ENCODE measurements around the gene TRIM65. TPM values are rescaled to one million over a fixed set of nuclear protein-coding genes. Genes with fewer than 3 reads are reported as not detected.

The TRIM65 gene
- total and polyA plus RNA-seq, 2 of the 13 experiments (the other 11 are each of a cell fraction or from before 2014, with no cell fraction given), result 10.3 to 22.4 TPM

DNA sequence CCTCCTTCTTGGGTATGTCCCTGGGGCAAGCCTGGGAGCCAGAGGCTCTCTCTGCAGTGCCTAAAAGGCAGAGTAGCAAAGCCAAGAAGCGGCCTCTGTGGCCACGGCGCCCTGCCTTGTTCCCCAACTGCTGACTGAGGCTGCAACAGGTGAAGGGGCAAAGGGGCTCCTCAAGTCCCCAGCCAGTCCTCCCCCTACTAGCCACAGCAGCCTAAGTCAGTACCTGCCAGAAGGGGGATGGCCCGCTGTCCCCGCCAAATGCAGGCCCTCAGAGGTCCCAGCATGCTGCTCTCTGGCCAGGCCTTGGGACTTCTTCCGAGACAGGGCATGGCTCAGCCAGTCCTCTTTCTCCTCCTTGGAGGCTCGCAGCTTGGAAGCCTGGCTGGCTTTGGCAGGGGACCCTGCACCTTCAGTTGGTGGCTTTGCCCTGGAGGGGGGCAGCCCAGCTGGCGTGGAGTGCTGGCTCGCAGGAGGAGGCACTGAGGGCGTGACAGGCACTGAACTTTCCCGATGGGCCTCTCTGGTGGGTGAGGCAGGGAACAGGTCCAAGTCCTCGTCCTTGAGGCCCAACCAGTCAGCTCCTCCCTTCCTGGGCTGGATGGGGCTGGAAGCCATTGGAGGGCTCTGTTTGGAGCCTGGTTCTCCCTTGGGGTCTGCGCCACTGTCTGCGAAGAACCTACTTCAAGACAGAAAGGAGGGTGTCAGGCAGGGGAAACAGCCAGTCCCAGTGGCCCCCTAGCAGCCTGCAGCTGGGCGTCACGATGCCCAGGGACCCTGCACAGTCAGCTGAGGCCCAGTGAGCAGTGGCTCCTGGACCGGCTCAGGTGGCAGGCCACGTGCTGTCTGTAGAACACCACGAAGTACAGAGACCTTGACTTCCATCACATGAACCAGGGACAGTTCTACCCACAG, 26.5 kb upstream of the TRIM65 start (continued):
- TF ChIP-seq, protein P1, sequence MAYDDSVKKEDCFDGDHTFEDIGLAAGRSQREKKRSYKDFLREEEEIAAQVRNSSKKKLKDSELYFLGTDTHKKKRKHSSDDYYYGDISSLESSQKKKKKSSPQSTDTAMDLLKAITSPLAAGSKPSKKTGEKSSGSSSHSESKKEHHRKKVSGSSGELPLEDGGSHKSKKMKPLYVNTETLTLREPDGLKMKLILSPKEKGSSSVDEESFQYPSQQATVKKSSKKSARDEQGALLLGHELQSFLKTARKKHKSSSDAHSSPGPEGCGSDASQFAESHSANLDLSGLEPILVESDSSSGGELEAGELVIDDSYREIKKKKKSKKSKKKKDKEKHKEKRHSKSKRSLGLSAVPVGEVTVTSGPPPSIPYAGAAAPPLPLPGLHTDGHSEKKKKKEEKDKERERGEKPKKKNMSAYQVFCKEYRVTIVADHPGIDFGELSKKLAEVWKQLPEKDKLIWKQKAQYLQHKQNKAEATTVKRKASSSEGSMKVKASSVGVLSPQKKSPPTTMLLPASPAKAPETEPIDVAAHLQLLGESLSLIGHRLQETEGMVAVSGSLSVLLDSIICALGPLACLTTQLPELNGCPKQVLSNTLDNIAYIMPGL (CRISPR knock-in tag; IDR thresholded peaks at IDR 0.05; ENCODE audit: borderline replicate concordance in 1 of 2, low read depth in 1 of 2), result no peak
- TF ChIP-seq PITX1 (CRISPR knock-in tag; IDR thresholded peaks at IDR 0.05), result 0 out of 2 replicates have a peak, but pooled peaks have one; percentile 24
- TF ChIP-seq SIX1 (CRISPR knock-in tag; IDR thresholded peaks at IDR 0.05; ENCODE audit: borderline replicate concordance), result no peak
- TF ChIP-seq ZNF598 (CRISPR knock-in tag; IDR thresholded peaks at IDR 0.05; ENCODE audit: borderline replicate concordance), result 0 out of 2 replicates have a peak, but pooled peaks have one; percentile 64
- TF ChIP-seq SALL1 (CRISPR knock-in tag; IDR thresholded peaks at IDR 0.05), result peak; percentile 67; the same call in 1 of the 2 replicates
- TF ChIP-seq ZBTB7B (CRISPR knock-in tag; IDR thresholded peaks at IDR 0.05), result peak; percentile 59
- TF ChIP-seq ZNF572 (CRISPR knock-in tag; IDR thresholded peaks at IDR 0.05), result 0 out of 2 replicates have a peak, but pooled peaks have one; percentile 14
- TF ChIP-seq ZNF790 (CRISPR knock-in tag; IDR thresholded peaks at IDR 0.05; ENCODE audit: borderline replicate concordance), result no peak
- peak; percentile 17; the same call in 1 of the 2 replicates for TF ChIP-seq ZNF792 (CRISPR knock-in tag; IDR thresholded peaks at IDR 0.05)
- TF ChIP-seq SATB2 (CRISPR knock-in tag; IDR thresholded peaks at IDR 0.05), result 0 out of 2 replicates have a peak, but pooled peaks have one; percentile 43
- TF ChIP-seq PAWR (CRISPR knock-in tag; IDR thresholded peaks at IDR 0.05; ENCODE audit: borderline replicate concordance), result no peak
- 0 out of 2 replicates have a peak, but pooled peaks have one; percentile 59 for TF ChIP-seq MEIS1 (CRISPR knock-in tag; IDR thresholded peaks at IDR 0.05; ENCODE audit: borderline replicate concordance)
- TF ChIP-seq ZNF263 (CRISPR knock-in tag; IDR thresholded peaks at IDR 0.05), result peak; percentile 41; the same call in 1 of the 2 replicates
- 0 out of 2 replicates have a peak, but pooled peaks have one; percentile 37 for TF ChIP-seq ZFP37 (CRISPR knock-in tag; IDR thresholded peaks at IDR 0.05; ENCODE audit: borderline replicate concordance)
- TF ChIP-seq ZSCAN25 (CRISPR knock-in tag; IDR thresholded peaks at IDR 0.05), result peak; percentile 81
- no peak for TF ChIP-seq RARA (CRISPR knock-in tag; IDR thresholded peaks at IDR 0.05)
- TF ChIP-seq, protein P2, sequence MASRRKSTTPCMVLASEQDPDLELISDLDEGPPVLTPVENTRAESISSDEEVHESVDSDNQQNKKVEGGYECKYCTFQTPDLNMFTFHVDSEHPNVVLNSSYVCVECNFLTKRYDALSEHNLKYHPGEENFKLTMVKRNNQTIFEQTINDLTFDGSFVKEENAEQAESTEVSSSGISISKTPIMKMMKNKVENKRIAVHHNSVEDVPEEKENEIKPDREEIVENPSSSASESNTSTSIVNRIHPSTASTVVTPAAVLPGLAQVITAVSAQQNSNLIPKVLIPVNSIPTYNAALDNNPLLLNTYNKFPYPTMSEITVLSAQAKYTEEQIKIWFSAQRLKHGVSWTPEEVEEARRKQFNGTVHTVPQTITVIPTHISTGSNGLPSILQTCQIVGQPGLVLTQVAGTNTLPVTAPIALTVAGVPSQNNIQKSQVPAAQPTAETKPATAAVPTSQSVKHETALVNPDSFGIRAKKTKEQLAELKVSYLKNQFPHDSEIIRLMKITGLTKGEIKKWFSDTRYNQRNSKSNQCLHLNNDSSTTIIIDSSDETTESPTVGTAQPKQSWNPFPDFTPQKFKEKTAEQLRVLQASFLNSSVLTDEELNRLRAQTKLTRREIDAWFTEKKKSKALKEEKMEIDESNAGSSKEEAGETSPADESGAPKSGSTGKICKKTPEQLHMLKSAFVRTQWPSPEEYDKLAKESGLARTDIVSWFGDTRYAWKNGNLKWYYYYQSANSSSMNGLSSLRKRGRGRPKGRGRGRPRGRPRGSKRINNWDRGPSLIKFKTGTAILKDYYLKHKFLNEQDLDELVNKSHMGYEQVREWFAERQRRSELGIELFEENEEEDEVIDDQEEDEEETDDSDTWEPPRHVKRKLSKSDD (CRISPR knock-in tag; IDR thresholded peaks at IDR 0.05; ENCODE audit: low read depth), result peak; percentile 30; the same call in 1 of the 2 replicates
- 0 out of 2 replicates have a peak, but pooled peaks have one; percentile 25 for TF ChIP-seq YEATS4 (CRISPR knock-in tag; IDR thresholded peaks at IDR 0.05; ENCODE audit: borderline replicate concordance)
- peak; percentile 72 for TF ChIP-seq ZNF883 (CRISPR knock-in tag; IDR thresholded peaks at IDR 0.05; ENCODE audit: not compliant biosample characterization)

All from HepG2 (cell line).